GM11168 (cell line): ENCODE measurements around the gene COL9A2.

ENCODE experiments used
- in situ Hi-C: fragments of 300-500 bp; cut with MboI; formaldehyde crosslinking; loops from one replicate; pipeline ENCODE4 v1.12.0; 2022; ENCODE audit warnings: low sequenced_read_pairs; ENCODE audit not compliant: unreplicated experiment

The COL9A2 gene

DNA sequence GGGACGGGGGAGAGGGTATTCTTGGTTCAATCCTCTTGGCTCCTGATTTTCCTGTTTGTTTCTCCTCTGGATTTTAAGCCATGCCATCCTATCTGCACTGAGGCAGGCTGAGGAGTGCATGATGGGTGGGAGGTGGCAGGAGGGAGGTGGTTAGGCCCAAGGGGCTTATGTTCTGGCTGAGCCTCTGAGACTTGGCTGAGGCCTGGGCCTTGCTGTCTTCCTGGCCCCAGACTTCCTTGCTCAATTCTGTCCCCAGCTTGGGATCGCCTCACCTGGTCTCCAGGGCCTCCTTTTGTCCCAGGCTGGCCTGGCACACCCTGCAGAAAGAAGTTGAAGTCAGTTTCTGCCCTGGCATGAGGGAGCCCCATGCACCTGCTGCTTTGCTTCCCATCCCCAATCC is 11.2 kb downstream of the COL9A2 start:
- in situ Hi-C loops = no loop called here

DNA sequence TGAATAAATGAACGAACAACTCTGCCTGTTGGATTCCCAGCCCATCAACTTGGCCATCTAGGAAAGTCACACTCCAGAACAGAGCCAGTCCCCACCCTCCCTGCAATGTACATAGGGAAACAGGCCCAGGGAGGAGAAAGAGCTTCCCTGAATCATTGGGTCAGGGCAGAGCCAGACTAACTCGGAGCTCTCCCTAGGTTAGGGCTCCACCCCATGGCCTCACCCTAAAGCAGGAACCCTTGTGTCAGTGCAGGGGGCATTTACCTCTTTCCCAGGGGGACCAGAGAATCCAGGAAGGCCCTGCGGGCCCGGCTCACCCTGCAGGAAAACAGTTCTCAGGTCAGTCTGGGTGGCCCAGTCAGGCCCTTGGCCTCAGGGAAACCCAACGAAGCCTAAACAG is 11.6 kb downstream of the COL9A2 start:
- in situ Hi-C loops = no loop called here

DNA sequence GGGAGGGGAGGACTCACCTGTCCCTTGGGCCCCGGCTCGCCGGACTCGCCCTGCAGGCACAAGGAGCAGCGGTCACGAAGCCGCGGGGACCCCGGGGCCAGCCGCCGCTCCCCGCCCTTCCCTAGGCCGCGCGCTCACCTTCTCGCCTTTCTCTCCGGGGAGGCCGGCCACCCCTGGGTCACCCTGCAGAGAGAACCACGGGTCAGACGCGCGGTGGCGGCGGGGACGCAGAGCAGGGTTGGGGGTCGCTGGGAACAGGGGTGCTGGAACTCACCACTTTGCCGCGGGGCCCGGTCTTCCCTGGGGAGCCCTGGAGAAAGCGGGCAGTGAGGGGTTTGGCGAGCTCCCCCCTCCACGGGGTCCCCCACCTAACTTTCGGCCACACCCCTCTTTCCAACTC is 13.3 kb downstream of the COL9A2 start:
- in situ Hi-C loops = no loop called here

DNA sequence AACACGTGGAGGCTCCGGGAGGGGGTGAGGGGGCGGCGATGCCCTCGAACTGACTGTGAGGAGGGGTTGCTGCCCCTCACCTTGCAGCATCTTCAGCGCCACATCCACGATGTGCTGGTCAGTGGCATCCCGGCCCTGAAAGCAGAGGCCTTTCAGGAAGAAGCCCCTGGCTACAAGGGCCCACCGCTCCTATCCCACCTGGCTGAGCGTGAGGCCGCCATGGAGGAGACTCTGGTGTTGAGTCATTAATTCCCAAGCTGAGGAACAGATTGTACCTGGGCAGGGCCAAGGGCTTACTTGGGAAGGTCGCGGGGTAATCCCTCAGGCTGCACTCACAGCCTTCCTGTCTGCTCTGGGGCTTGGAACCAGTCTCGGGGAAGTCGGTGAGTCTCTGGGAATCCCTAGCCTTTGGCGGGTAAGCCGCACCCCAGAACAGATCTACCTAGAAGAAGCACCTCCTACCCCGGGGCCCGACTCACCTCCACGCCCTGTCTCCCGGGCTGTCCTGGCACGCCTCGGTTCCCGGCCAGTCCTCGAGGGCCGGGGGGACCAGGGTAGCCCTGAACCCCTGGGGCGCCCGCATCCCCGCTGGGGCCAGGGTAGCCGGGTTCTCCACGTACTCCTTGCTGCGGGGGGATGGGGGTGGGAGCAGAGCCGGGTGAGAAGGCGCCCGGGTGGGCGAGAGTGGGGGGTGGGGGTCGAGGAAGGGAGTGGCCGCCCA is 13.9 kb downstream of the COL9A2 start:
- in situ Hi-C loops = no loop called here

DNA sequence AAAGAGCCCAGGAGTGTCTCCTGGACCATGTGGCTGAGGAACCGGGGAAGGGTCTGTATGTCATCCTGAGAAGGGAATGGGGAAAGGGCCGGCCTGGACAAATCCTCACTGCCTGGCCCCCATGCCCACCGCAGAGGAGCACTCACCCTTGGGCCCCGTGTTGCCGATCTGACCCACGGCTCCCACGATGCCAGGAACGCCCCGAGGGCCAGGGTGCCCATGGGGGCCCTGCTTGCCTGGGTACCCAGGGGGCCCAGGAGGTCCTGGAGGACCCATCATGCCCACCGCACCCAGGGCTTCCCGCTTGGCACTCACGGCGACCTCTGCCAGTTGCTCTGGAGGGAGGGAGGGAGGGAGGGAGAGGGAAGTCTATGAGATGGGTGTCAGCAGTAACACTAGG is 14.6 kb downstream of the COL9A2 start:
- in situ Hi-C loops = no loop called here

DNA sequence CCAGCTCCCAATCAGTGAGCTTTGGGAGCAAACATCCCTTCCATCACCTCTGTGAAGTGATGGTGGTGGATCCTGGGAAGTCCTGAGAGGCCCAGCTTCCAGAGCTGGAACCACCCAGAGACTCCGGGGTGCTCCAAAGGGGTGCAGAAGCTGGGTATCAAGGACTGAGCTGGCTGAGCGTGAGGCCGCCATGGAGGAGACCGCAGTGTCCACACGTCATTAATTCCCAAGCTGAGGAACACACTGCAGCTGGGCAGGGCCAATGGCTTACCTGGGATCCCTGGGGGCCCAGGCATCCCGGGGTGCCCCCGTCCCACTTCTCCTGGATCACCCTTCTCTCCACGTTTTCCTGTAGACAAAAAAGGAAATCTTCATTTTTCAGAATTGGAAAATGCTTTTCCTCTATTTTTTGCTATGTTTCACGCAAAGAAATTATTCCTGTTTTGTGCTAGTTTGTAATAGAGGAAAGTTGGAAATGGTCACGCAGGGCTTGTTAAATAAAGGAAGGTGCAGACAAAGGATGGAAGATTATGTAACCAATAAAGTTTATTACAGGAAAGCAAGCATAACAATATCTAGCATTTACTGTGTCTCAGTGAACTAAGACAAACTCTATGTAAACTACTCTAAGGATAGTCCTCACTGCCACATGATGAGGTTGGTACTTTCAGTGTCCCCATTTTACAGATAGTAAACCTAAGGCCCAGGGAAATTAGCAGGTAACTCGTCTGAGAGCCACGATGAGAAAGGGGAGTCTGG is 15.4 kb downstream of the COL9A2 start:
- in situ Hi-C loops = no loop called here

DNA sequence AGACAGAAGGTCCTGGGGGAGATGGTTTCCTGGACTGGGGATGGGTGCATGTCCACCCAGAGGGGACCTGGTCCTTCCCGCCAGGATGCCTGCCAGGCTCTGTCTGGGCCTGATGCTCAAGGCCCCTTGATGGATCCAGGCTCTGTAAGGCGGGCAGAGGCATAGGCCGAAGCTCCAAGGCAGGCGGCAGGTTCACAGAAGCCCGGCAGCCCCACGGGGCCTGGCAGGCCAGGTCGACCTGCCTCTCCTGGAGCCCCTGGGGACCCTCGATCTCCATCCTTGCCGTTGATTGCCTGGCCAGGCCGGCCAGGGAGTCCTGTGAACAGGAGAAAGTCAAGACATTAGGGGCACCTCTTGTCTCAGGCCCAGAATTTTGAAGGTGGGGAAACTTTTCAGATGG is 16.0 kb downstream of the COL9A2 start:
- in situ Hi-C loops = no loop called here

DNA sequence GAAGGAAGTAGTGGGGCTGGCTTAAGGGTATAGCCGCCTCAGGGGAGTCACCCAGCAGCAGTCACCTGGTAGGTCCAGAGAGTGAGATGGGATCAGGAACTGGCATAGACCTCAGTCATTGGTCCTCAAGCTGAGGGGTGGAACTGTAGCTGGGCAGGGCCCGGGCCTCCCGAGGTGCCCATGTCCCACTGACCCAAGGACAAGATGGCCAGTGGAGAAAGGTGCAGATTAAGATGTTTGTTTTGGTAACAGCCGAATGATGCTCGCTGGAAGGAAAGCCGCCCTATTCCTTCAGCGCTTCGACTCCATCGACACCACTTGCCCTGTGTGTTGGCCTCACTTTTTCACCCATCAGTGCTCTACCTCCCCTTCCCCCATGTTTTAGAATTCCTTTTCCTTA is 16.4 kb downstream of the COL9A2 start:
- in situ Hi-C loops = no loop called here

DNA sequence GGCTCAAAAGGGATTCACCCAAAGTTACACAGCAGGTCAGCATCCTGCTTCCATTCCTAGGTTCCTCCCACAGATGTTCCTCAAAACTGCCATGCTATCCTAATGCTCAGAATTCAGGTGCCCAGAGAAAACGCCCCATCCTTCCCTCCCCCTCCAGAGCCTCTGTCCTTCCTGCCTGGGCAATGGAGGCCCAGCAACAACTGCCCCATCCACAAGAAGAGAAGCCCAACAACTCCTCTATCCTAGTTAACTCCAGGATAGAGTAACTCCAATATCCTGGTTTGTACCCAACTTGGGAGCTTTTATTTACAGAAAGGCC is 16.9 kb downstream of the COL9A2 start:
- in situ Hi-C loops = no loop called here

DNA sequence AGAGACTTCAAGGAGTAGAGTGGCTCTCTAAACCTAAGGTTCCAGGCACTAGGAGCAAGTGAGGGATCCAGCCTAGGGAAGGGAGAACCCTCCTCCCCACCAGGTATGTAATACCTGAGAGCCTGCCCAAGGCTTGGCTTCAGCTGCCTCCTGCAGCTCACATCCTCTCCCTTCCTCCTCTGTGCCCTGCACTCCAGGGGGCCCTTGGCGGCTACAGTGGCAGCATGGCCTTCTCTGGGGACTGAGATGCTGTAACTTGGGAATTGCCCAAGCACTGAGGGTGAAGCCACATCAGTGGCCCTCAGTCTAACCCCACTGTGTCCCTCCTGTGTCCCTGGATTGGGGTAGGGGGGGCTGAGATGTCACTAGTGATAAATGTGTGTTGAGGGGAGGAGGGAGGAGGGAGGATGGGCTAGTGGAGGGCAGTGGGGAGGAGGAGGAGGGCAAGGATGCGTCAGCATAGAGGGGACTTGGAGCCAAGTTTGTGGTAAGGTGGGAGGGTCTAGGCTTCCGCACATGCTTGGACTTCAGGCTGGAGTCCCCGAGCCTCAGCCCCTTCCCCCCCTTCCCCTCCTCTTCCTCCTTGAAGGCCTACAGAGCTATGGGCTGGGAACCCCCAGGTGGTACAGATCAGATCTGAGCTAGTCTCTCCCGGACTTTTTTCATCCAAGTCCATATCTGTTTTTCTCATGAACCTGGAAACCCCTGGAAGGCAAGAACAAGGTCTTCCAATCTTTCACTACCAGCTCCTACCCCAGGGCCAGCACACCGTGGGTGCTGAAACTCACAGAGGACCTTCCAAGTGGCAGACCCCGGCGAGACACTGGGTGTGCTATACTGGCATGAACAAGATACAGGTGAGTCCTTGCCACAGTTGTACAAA is 17.5 kb downstream of the COL9A2 start:
- in situ Hi-C loops = no loop called here

DNA sequence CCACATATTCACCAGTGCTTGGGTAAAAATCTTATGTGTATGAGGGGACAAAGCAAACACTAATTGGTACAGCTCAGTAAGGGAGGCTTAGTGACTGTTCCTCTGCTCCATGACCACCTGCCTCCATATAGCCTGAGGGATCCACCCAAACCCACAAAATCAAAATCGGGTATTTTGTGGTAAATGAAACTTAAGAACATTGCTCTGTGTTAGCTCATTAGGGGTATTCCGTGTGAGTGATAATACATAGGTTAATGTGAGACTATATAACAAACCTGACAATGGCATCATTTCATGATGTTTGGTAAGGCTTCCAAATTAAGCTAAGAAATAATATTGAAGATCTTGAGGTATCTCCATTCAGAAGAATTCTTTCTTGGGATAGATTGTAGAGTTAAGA is 25.8 kb downstream of the COL9A2 start:
- in situ Hi-C loops = no loop called here

DNA sequence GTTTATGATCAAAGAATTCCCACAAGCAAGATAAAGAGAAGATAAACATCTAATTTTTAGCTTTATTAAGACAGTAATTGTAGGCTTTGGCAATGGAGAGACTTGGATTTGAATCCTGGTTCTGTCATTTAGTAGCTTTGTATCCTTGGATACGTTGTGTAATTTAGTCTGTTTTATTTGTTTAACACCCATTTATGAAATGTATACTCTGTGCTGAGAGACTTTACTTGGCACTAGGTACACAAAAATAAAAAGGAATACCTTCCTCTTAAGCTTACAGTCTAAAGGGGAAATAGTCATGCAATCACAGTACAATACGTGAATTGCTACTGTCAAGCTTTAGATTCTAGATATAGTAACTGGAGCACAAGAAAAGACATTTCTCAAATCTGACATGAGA is 35.2 kb downstream of the COL9A2 start:
- in situ Hi-C loops = no loop called here

DNA sequence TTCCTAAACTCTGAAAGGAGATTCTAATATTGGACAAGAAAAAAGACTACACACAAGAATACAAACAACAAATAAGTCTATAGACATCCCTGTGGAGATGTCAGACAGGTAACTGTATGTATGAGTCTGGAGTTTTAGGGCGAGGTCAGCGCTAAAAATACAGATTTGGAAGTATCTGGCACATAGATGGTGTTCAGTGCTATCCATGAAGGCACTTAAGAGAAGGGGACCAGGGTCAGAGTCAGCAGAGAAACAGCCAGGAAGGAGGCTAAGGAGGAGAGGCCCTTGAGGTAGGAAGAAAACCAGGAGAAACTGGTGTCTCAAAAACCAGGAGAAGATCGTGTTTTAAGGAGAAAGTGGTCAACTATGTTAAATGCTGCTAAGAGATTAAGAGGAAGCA is 41.0 kb downstream of the COL9A2 start:
- in situ Hi-C loops = no loop called here

DNA sequence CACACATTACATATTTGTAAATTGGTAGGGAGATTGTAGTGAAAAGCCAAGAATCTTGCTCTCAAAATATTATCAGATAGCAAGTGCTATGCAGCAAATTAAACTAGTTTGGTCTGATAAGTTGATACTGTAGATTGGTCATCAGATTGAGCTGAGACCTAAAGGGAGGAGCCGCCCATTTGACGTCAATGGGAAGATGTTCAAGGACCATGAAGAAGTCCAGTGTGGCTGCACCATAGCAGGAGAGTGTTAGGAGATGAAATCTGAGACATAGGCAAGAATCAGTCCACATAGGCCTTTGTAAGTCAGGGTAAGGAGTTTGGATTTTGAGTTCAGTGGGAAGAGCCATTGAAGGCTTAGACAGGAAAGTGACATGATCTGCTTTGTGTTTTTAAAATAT is 42.8 kb downstream of the COL9A2 start:
- in situ Hi-C loops = no loop called here

DNA sequence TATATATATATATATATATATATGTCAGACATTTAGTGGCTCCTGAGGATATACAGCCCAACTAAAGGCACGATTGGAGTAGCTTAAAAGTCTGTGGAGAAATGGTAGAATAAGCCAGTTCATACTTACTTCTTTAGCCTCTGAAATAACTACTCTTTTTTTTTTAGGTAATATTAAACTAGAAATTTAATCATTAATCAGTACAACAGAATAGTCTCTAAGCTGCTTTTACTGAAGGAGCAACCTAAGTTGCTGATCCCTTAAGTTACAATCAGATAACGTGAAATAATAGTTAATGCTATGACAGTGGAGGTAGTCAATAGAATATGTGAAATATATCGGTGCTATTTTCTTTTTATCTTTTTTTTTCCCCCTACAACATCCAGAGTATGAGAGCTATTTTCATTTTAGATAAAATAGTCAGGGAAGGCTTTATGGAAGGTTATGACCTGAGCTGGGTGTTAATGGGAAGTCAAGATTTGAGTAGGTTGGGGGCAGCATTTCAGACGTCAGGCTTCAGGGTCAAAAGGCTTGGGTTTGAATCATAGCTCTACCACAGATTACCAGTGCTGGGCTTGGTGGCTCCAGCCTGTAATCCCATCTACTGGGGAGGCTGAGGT is 43.4 kb downstream of the COL9A2 start:
- in situ Hi-C loops = no loop called here

DNA sequence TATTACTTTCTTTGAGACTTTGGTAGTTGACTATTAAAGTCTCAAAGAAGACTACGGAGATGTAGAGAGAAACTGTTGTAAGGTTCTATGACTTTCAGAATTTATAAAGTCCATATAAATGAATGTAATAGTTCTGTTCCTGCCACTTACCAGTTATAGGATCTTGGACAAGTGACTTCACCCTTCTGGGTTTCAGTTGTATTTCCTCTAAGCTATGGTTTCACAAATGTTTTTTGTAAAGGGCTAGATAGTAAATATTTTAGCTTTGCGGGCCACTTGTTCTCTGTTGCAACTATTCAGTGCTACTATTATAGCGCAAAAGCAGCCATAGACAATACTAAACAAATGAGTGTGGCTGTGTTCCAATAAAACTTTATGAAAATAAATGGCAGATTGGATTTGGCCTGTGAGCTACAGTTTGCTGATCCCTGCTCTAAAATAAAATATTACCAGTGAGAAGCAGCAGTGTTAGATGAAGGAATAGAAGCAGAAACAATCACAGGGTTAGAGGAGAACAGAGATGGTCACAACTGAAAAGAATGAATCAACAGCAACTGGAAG is 44.4 kb downstream of the COL9A2 start:
- in situ Hi-C loops = no loop called here

DNA sequence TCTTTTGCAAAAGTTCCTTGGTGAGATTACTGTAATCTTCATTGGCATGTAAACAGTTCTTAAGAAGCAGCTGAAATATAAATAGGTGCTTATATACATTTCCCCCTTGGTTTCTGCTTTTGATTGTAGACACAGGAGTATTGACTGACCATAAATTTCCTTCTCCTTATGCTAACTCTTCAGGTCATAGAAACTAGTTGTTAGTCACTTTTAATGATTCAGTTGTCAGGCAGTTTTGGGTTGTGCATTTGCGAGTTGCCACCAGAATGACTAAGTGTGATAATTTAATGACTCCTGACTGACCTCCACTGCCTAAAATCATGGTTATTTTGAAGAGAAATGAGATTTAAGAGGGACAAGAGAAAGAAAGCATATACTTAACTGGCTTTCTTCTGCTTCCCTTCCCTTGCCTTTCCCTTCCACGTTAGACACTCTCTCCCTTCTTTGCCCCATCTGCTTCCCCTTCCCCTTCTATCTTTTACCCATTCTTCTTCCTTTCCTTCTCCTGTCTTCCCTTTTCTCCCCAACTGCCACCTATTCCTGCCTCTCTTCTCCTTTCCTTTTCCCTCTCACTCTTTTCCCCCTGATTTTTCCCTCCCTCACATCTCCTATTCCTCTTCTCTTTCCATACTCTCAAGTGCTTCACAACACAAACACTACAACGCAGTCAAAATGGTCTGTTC is 46.8 kb downstream of the COL9A2 start:
- in situ Hi-C loops = no loop called here

DNA sequence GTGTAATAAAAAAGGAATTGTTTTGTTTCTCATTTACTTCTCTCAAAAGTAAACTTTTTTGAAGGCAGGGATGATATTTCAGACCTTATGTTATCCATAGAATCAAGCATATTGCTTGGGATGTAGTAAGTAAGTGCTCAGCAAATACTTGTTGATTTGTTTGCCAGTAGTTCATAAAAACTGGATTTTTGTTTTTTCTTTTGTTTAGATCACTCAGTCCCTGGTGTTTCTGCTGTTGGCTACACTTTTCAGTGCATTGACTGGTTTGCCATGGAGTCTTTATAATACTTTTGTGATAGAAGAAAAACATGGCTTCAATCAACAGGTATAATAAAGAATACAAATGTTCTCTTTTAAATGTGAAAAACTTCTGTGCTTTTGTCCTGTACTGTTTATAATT is 48.9 kb downstream of the COL9A2 start:
- in situ Hi-C loops = no loop called here

DNA sequence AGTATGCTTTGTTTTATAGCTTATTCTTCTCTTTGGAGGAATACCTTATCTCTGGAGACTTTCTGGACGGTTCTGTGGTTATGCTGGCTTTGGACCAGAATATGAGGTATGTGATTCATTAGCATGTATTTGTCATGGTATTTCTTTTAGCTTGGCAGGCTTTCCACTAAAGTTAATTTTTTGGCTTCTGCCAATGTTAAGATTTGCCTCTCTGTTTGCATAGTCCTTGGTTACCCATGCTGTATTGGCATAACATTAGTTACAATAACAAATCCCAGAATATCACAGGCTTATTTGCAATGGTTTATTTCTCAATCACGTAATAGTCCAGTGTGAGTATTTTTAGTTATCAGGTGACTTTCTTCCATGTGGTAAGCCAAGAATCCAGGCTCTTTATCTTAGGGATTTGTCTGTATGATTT is 49.3 kb downstream of the COL9A2 start:
- in situ Hi-C loops = no loop called here
